Stimulated activated CD4-positive, alpha-beta T cell treated with anti-CD3 and anti-CD28 coated beads, Interleukin-12 subunit alpha, Interleukin-12 subunit beta, amount 100 ng/mL, for 24 hours (primary cell): ENCODE measurements around the gene SPCS3.
"Not testable (repeated sequence)": the region's sequence is repeated elsewhere in the genome, so short reads cannot be mapped to it uniquely, and the experiment has no call there.

Experiments
- DNase-seq, 2 experiments: peaks; one replicate each; pipeline ENCODE4 v3.0.0-alpha.2; 2020; ENCODE audit warnings: low read depth in 2 of 2

SPCS3 gene

GRCh38 chr4:176346836-176347235 lies 27.1 kb downstream of the SPCS3 start:
- DNase-seq: not testable (repeated sequence)

GRCh38 chr4:176350671-176351070 lies 30.9 kb downstream of the SPCS3 start:
- no peak for DNase-seq

GRCh38 chr4:176354884-176355283 lies 35.1 kb downstream of the SPCS3 start:
- no peak for DNase-seq

- no peak for DNase-seq
These were observed 37.8 kb downstream of the SPCS3 start for GRCh38 chr4:176357359-176358082.

GRCh38 chr4:176358083-176358469 lies 38.3 kb downstream of the SPCS3 start:
- DNase-seq: no peak

- DNase-seq: no peak
These were observed 39.8 kb downstream of the SPCS3 start for GRCh38 chr4:176359590-176359989.

GRCh38 chr4:176360446-176360845 lies 40.7 kb downstream of the SPCS3 start:
- DNase-seq: no peak

GRCh38 chr4:176363072-176363471 lies 43.3 kb downstream of the SPCS3 start:
- DNase-seq: no peak

- DNase-seq: no peak
These were observed 48.2 kb downstream of the SPCS3 start for GRCh38 chr4:176367771-176368465.

- no peak for DNase-seq
These were observed 56.4 kb downstream of the SPCS3 start for GRCh38 chr4:176376032-176376614.

GRCh38 chr4:176377780-176378179 lies 58.0 kb downstream of the SPCS3 start:
- DNase-seq: no peak

GRCh38 chr4:176380352-176381157 lies 60.8 kb downstream of the SPCS3 start:
- DNase-seq: no peak
